HepG2 (cell line): Measurements from ENCODE around the gene BDH2. TPM values are rescaled to one million over a fixed set of nuclear protein-coding genes. Genes with fewer than 3 reads are reported as not detected.

Experiments
- ATAC-seq: fragments of 200-7000 bp; cut with Tn5 transposase; 3 replicates; pipeline ENCODE4 v1.9.1; 2020; ENCODE audit warnings: mild to moderate bottlenecking, moderate library complexity
- BruUV-seq: library from RNA; stranded (reverse); fragments of 400-500 nt; replicated peaks from 2 replicates; lab custom pipeline; 2021; lab: Mats Ljungman, UMichigan
- CTCF ChIA-PET: fragments of 300-600 bp; formaldehyde crosslinking; extraction: SDS; loops from one replicate; lab custom pipeline; 2021; ENCODE audit warnings: low total read pairs, inconsistent platforms, low intra/inter-chr PET ratio; lab: Yijun Ruan, JAX
- POLR2A ChIA-PET: fragments of 350-600 bp; sonication (Branson Sonifier 250); formaldehyde crosslinking; loops from one replicate; lab custom pipeline; 2020; ENCODE audit warnings: antibody characterized with exemption, inconsistent platforms; lab: Yijun Ruan, JAX
- DNase-seq: peaks from one replicate; pipeline ENCODE4 v3.0.0-alpha.2; 2015; ENCODE audit warnings: low spot score
- FAIRE-seq: peaks from 3 replicates; lab custom pipeline; 2011; peaks lifted over from hg19 to GRCh38; lab: Jason Lieb, UNC
- H2AFZ ChIP-seq: one replicate; pipeline ENCODE4 v1.6.1; 2011; ENCODE audit warnings: low read length, inconsistent platforms
- H3K27ac ChIP-seq: fragments of 300-600 bp; 3 replicates; pipeline ENCODE4 v1.8.0; 2011; ENCODE audit warnings: mixed run types, mild to moderate bottlenecking, mixed read lengths, low read length, inconsistent platforms; ENCODE audit not compliant: insufficient read depth; ENCODE audit errors: extremely low read length
- H3K27me3 ChIP-seq, 2 experiments: fragments of 200-600 bp in 1 of 2; 2 replicates in 1 of 2; 3 replicates in 1 of 2; pipeline versions ENCODE4 v1.6.0 to v1.8.0; 2011; ENCODE audit warnings: low read length in 2 of 2, mild to moderate bottlenecking in 2 of 2, moderate library complexity in 2 of 2, inconsistent platforms in 1 of 2; ENCODE audit not compliant: insufficient read depth in 2 of 2, control insufficient read depth in 1 of 2
- H3K36me3 ChIP-seq, 2 experiments: fragments of 200-600 bp in 1 of 2; replicated peaks in 1 of 2; 2 replicates in 1 of 2; 3 replicates in 1 of 2; pipeline versions ENCODE4 v1.5.1 to v1.8.0; 2011; ENCODE audit warnings: low read length in 2 of 2, inconsistent platforms in 1 of 2; ENCODE audit not compliant: insufficient read depth in 2 of 2, control insufficient read depth in 1 of 2
- H3K4me1 ChIP-seq: 2 replicates; pipeline ENCODE4 v1.5.1; 2012; ENCODE audit warnings: low read length, inconsistent platforms; ENCODE audit not compliant: insufficient read depth
- H3K4me2 ChIP-seq: 2 replicates; pipeline ENCODE4 v1.6.0; 2011; ENCODE audit warnings: low read depth, low read length, inconsistent platforms
- H3K4me3 ChIP-seq, 3 experiments: fragments of 200-600 bp in 1 of 3; sonication (generic), shearing (Covaris generic) in 1 of 3; replicated peaks in 1 of 3; 2 replicates each; pipeline ENCODE4 v1.5.1; 2011 to 2016; ENCODE audit warnings: low read length in 3 of 3, inconsistent platforms in 2 of 3, low read depth in 2 of 3, mild to moderate bottlenecking in 2 of 3, control low read depth in 1 of 3, mixed read lengths in 1 of 3; ENCODE audit not compliant: insufficient read depth in 1 of 3
- H3K79me2 ChIP-seq: one replicate; pipeline ENCODE4 v1.6.1; 2011; ENCODE audit warnings: low read length, inconsistent platforms; ENCODE audit not compliant: insufficient read depth
- H3K9ac ChIP-seq: 2 replicates; pipeline ENCODE4 v1.6.0; 2011; ENCODE audit warnings: mild to moderate bottlenecking, low read depth, low read length, inconsistent platforms; ENCODE audit not compliant: insufficient read depth
- H3K9me3 ChIP-seq: 2 replicates; pipeline ENCODE4 v1.5.1; 2012; ENCODE audit warnings: mild to moderate bottlenecking, low read length
- H4K20me1 ChIP-seq: 2 replicates; pipeline ENCODE4 v1.6.0; 2011; ENCODE audit warnings: inconsistent platforms, mild to moderate bottlenecking, low read length, moderate library complexity; ENCODE audit not compliant: insufficient read depth
- GABPA ChIP-seq, 2 experiments: IDR thresholded peaks; 2 replicates each; pipeline ENCODE4 v1.6.1; 2011 to 2016; ENCODE audit warnings: low read depth in 2 of 2, low read length in 1 of 2, missing biosample characterization in 1 of 2, missing genetic modification characterization in 1 of 2
- HHEX ChIP-seq: IDR thresholded peaks from 2 replicates; pipeline ENCODE4 v1.6.1; 2016; ENCODE audit warnings: control low read depth
- HIVEP1 ChIP-seq: sonication (generic); formaldehyde crosslinking; IDR thresholded peaks from 2 replicates; pipeline ENCODE4 v1.4.0; 2020; ENCODE audit warnings: mild to moderate bottlenecking, missing genetic modification reagents
- KAT7 ChIP-seq: IDR thresholded peaks from 2 replicates; pipeline ENCODE4 v1.6.1; 2018; ENCODE audit warnings: borderline replicate concordance, missing compliant biosample characterization
- TBL1XR1 ChIP-seq: fragments of 150-350 bp; IDR thresholded peaks from 2 replicates; pipeline ENCODE4 v1.6.1; 2014; ENCODE audit warnings: borderline replicate concordance, low read length; ENCODE audit not compliant: partially characterized antibody
- TBX3 ChIP-seq: fragments of 450-650 bp; IDR thresholded peaks from 2 replicates; pipeline ENCODE4 v1.6.1; 2017; ENCODE audit warnings: antibody characterized with exemption, mild to moderate bottlenecking, inconsistent platforms, borderline replicate concordance
- ZFP36L2 ChIP-seq: sonication (generic); formaldehyde crosslinking; IDR thresholded peaks from 2 replicates; pipeline ENCODE4 v1.4.0; 2020; ENCODE audit warnings: missing genetic modification reagents
- ZNF577 ChIP-seq: sonication (generic); formaldehyde crosslinking; IDR thresholded peaks from 2 replicates; pipeline ENCODE4 v1.4.0; 2020; ENCODE audit warnings: mild to moderate bottlenecking, low read depth, missing genetic modification reagents, borderline replicate concordance
- ZZZ3 ChIP-seq: sonication (generic); formaldehyde crosslinking; IDR thresholded peaks from 2 replicates; pipeline ENCODE4 v1.4.0; 2020; ENCODE audit warnings: missing genetic modification reagents, mild to moderate bottlenecking, borderline replicate concordance
- whole genome bisulfite sequencing: methylation state at CpG from one replicate; pipeline ENCODE4 v1.1.6; 2017; ENCODE audit warnings: low lambda C conversion rate; 5-methylcytosine and 5-hydroxymethylcytosine counted together
- in situ Hi-C: cut with HindIII; loops from 2 replicates; pipeline ENCODE4 v1.10.0; 2017; ENCODE audit warnings: low pct_unique_long_range_greater_than_20kb; ENCODE audit not compliant: extremely low pct_ligation_motif_present
- intact Hi-C: fragments of 100-400 bp; cut with micrococcal nuclease; formaldehyde crosslinking; loops from one replicate; pipeline ENCODE4 v1.10.0; 2022; ENCODE audit not compliant: unreplicated experiment
- polyA plus RNA-seq, 8 experiments: library from polyadenylated mRNA; depleted of rRNA in 3 of 8; stranded (reverse) in 7 of 8; unstranded in 1 of 8; fragments of >200 nt; fragmentation: Illumina TruSeq in 4 of 8; extraction: Trizol in 4 of 8; gene quantifications; 2 replicates each; pipeline versions ENCODE4 v1.2.1 to v1.2.3, GENCODE V29; 2011 to 2016; ENCODE audit warnings: low read depth in 4 of 8, missing spikeins in 1 of 8, mixed read lengths in 1 of 8; ENCODE audit not compliant: insufficient read depth in 1 of 8
- total RNA-seq, 5 experiments: library from RNA; depleted of rRNA; stranded (reverse); fragments of >200 nt; fragmentation: Illumina TruSeq; extraction: Trizol; gene quantifications; 2 replicates each; pipeline ENCODE4 v1.2.3, GENCODE V29; 2016; ENCODE audit warnings: low read depth in 1 of 5

Gene BDH2
- total and polyA plus RNA-seq, 2 of the 13 experiments (the other 11 are each of a cell fraction or from before 2014, with no cell fraction given): 34.8 to 46.2 TPM

GRCh38 chr4:103111598-103111997 lies 12.0 kb upstream of the BDH2 start:
- ChIA-PET CTCF (no interaction called here), POLR2A (no interaction called here)
- in situ Hi-C loops: no loop called here
- H3K79me2 ChIP-seq: no peaks in the 10 kb centered on the region
- DNase-seq: no peak
- no peak overlapping the region for H3K9ac ChIP-seq
- no peaks in the 10 kb centered on the region for H4K20me1 ChIP-seq
- intact Hi-C loops: no loop called here
- no peak overlapping the region for H3K4me2 ChIP-seq
- no peak overlapping the region for H3K4me3 ChIP-seq
- no peak for FAIRE-seq
- H3K27me3 ChIP-seq: no peaks in the 10 kb centered on the region
- no TSS peak for BruUV-seq
- H3K9me3 ChIP-seq: no peaks in the 10 kb centered on the region
- H3K36me3 ChIP-seq: peaks cover 3 to 41% of the 10 kb centered on the region in 2 experiments; a peak in 4 of 5 replicates
- H2AFZ ChIP-seq: no peak overlapping the region
- H3K4me1 ChIP-seq: no peaks in the 10 kb centered on the region
- 98% methylated on average over 4 of the region's 4 CpGs for WGBS
- TF ChIP-seq TBL1XR1: no peak
- TF ChIP-seq GABPA (IDR thresholded peaks at IDR 0.05; ENCODE audit: low read depth, low read length): no peak
- TF ChIP-seq GABPA (CRISPR knock-in tag; IDR thresholded peaks at IDR 0.05; ENCODE audit: low read depth): no peak
- no peak for TF ChIP-seq ZNF577
- no peak for TF ChIP-seq ZZZ3 (CRISPR knock-in tag)
- TF ChIP-seq HIVEP1: no peak
- no peak for TF ChIP-seq ZFP36L2 (CRISPR knock-in tag)
- no peak for TF ChIP-seq HHEX (CRISPR knock-in tag)
- TF ChIP-seq, all 625 proteins: peak for 0
- H3K27ac ChIP-seq: no peak overlapping the region
- no peak for ATAC-seq

GRCh38 chr4:103108542-103108941 lies 8.9 kb upstream of the BDH2 start:
- WGBS: 97% methylated on average over 4 of the region's 4 CpGs
- CTCF ChIA-PET: no interaction called here

More at GRCh38 chr4:103108542-103108941, 8.9 kb upstream of the BDH2 start:
- no peak overlapping the region for H3K4me2 ChIP-seq
- no TSS peak for BruUV-seq
- H3K27ac ChIP-seq: no peak overlapping the region
- no peak for ATAC-seq
- POLR2A ChIA-PET: no interaction called here
- no peaks in the 10 kb centered on the region for H3K27me3 ChIP-seq
- no peak overlapping the region for H2AFZ ChIP-seq
- in situ Hi-C loops: no loop called here
- no peak for TF ChIP-seq KAT7
- no peak for TF ChIP-seq TBX3
- TF ChIP-seq, all 625 proteins: peak for 0
- H3K4me1 ChIP-seq: no peaks in the 10 kb centered on the region
- no peak overlapping the region for H3K9ac ChIP-seq
- intact Hi-C loops: no loop called here
- H3K79me2 ChIP-seq: no peaks in the 10 kb centered on the region
- no peak overlapping the region for H3K4me3 ChIP-seq
- H3K36me3 ChIP-seq: peaks cover 3 to 41% of the 10 kb centered on the region in 2 experiments
- FAIRE-seq (no peak), DNase-seq (no peak)
- H4K20me1 ChIP-seq: no peaks in the 10 kb centered on the region
- no peaks in the 10 kb centered on the region for H3K9me3 ChIP-seq
